Stimulated activated CD4-positive, alpha-beta T cell treated with anti-CD3 and anti-CD28 coated beads, Interleukin-15, amount 100 ng/mL, for 1 hour (primary cell): ENCODE results near the gene GK.
"Not testable (repeated sequence)": the region's sequence is repeated elsewhere in the genome, so short reads cannot be mapped to it uniquely, and the experiment has no call there.

Experiments
- DNase-seq, 2 donors: peaks; one replicate each; pipeline ENCODE4 v3.0.0-alpha.2; 2020; ENCODE audit warnings: low read depth in 1 of 2, low spot score in 1 of 2

The GK gene

GRCh38 chrX:30652527-30653414 is 452 bp upstream of the GK start:
- DNase-seq = peak; percentile 73 to 83

- DNase-seq = not testable (repeated sequence)
Observed at GRCh38 chrX:30654386-30654785, 1.2 kb downstream of the GK start.

- no peak for DNase-seq
Observed at GRCh38 chrX:30654989-30655607, 1.9 kb downstream of the GK start.

- DNase-seq = no peak
Observed at GRCh38 chrX:30655991-30656390, 2.8 kb downstream of the GK start.

- DNase-seq = no peak
Observed at GRCh38 chrX:30657196-30658161, 4.3 kb downstream of the GK start.

- DNase-seq = no peak
Observed at GRCh38 chrX:30659421-30659820, 6.2 kb downstream of the GK start.

- DNase-seq = no peak
Observed at GRCh38 chrX:30661228-30661627, 8.0 kb downstream of the GK start.

GRCh38 chrX:30663322-30663721 is 10.1 kb downstream of the GK start:
- DNase-seq = no peak

GRCh38 chrX:30665471-30665870 is 12.2 kb downstream of the GK start:
- no peak for DNase-seq

- no peak for DNase-seq
Observed at GRCh38 chrX:30666094-30666493, 12.9 kb downstream of the GK start.

GRCh38 chrX:30668581-30668980 is 15.4 kb downstream of the GK start:
- no peak for DNase-seq

- not testable (repeated sequence) for DNase-seq
Observed at GRCh38 chrX:30671189-30671588, 18.0 kb downstream of the GK start.

GRCh38 chrX:30673127-30673796 is 20.0 kb downstream of the GK start:
- DNase-seq = no peak

GRCh38 chrX:30673884-30674598 is 20.8 kb downstream of the GK start:
- no peak for DNase-seq

- DNase-seq = no peak
Observed at GRCh38 chrX:30674799-30675198, 21.6 kb downstream of the GK start.

GRCh38 chrX:30679369-30679768 is 26.1 kb downstream of the GK start:
- DNase-seq = no peak

- DNase-seq = no peak
Observed at GRCh38 chrX:30680618-30681017, 27.4 kb downstream of the GK start.

- no peak for DNase-seq
Observed at GRCh38 chrX:30688641-30689040, 35.4 kb downstream of the GK start.

- DNase-seq = no peak
Observed at GRCh38 chrX:30689116-30689515, 35.9 kb downstream of the GK start.

GRCh38 chrX:30690330-30690729 is 37.1 kb downstream of the GK start:
- no peak for DNase-seq
